ENCODE measurements around the gene SORT1. TPM values are rescaled to one million over a fixed set of nuclear protein-coding genes. Genes with fewer than 3 reads are reported as not detected.

SORT1 gene
- total RNA-seq, 2 experiments from 2014 or later = 21.8 to 45.5 TPM

GRCh38 chr1:109367626-109368025 lies 30.1 kb downstream of the SORT1 start:
- no TSS peak for BruUV-seq (replicated peaks)
- Histone ChIP-seq H3K36me3 (ENCODE audit: insufficient read depth, low read length) (peaks cover 50% of the 10 kb centered on the region), H3K4me3 (ENCODE audit: low read depth, low read length, poor library complexity, severe bottlenecking) (no peak overlapping the region), H3K9me3 (ENCODE audit: low read length) (no peaks in the 10 kb centered on the region), H3K27ac (ENCODE audit: low read depth, low read length, poor library complexity, severe bottlenecking) (no peak overlapping the region), H3K79me2 (ENCODE audit: insufficient read depth, low read depth, low read length) (peaks cover 7% of the 10 kb centered on the region; the same call in 1 of the 2 replicates), H3K4me2 (ENCODE audit: low read length) (no peak overlapping the region), H3K4me1 (ENCODE audit: insufficient read depth, low read length, poor library complexity, severe bottlenecking) (peaks cover 36% of the 10 kb centered on the region), H4K20me1 (ENCODE audit: insufficient read depth, low read length) (no peaks in the 10 kb centered on the region), H2AFZ (ENCODE audit: low read length) (no peak overlapping the region), H3K9me2 (ENCODE audit: insufficient read depth, low read length) (no peaks in the 10 kb centered on the region)
- DNase-seq (ENCODE audit: low spot score) = no peak
- intact Hi-C loops (cut with micrococcal nuclease; ENCODE audit: unreplicated experiment) = no loop called here
- TF ChIP-seq EZH2phosphoT487 (IDR thresholded peaks at IDR 0.05; ENCODE audit: borderline replicate concordance, low read depth, low read length) = no peak
- TF ChIP-seq, protein P1, sequence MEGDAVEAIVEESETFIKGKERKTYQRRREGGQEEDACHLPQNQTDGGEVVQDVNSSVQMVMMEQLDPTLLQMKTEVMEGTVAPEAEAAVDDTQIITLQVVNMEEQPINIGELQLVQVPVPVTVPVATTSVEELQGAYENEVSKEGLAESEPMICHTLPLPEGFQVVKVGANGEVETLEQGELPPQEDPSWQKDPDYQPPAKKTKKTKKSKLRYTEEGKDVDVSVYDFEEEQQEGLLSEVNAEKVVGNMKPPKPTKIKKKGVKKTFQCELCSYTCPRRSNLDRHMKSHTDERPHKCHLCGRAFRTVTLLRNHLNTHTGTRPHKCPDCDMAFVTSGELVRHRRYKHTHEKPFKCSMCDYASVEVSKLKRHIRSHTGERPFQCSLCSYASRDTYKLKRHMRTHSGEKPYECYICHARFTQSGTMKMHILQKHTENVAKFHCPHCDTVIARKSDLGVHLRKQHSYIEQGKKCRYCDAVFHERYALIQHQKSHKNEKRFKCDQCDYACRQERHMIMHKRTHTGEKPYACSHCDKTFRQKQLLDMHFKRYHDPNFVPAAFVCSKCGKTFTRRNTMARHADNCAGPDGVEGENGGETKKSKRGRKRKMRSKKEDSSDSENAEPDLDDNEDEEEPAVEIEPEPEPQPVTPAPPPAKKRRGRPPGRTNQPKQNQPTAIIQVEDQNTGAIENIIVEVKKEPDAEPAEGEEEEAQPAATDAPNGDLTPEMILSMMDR (conservative IDR thresholded peaks at IDR 0.05; ENCODE audit: low read length) = no peak
- POLR2A ChIA-PET = no interaction called here
- CTCF ChIA-PET (ENCODE audit: unreplicated experiment) = no interaction called here

DNA sequence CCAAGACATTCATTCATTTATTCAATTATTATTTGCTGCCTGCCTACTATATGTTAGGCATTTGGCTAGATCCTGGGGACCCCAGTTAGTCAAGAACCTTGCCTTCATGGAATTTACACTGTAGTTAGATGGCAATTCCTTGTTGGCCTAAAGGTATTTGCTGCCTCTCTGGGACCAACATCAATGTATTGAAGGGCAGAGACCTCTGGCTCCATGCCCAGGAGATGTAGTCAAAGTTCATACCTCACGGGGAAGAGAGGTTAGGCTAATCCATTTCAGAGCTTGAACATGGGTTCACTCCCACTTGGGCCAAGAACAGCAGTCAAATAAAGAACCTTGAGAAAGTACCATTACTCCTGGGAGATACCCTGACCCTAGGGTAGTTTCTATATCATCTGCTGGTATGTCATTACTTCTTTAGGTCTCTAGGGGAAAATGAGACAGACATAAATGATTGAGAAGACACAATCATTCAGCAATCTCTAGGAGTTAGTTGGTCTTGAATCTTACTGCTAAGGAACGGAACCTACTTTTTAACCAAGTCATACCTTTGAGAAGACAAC lies 32.0 kb downstream of the SORT1 start:
- CTCF ChIA-PET (ENCODE audit: unreplicated experiment) = no interaction called here
- Histone ChIP-seq H2AFZ (ENCODE audit: low read length) (no peak overlapping the region), H3K36me3 (ENCODE audit: insufficient read depth, low read length) (peaks cover 45% of the 10 kb centered on the region), H3K4me1 (ENCODE audit: insufficient read depth, low read length, poor library complexity, severe bottlenecking) (peaks cover 41% of the 10 kb centered on the region), H3K4me3 (ENCODE audit: low read depth, low read length, poor library complexity, severe bottlenecking) (no peak overlapping the region), H3K4me2 (ENCODE audit: low read length) (no peak overlapping the region), H3K9me2 (ENCODE audit: insufficient read depth, low read length) (no peaks in the 10 kb centered on the region), H4K20me1 (ENCODE audit: insufficient read depth, low read length) (no peaks in the 10 kb centered on the region), H3K79me2 (ENCODE audit: insufficient read depth, low read depth, low read length) (peaks cover 4% of the 10 kb centered on the region; the same call in 1 of the 2 replicates), H3K27ac (ENCODE audit: low read depth, low read length, poor library complexity, severe bottlenecking) (no peak overlapping the region), H3K9me3 (ENCODE audit: low read length) (no peaks in the 10 kb centered on the region)
- POLR2A ChIA-PET = interaction anchor here (0.6 kb wide), 1 partner anchor 202 kb away, joined by 3 read pairs; no protein-coding TSS in a partner anchor
- intact Hi-C loops (cut with micrococcal nuclease; ENCODE audit: unreplicated experiment) = no loop called here
- BruUV-seq (replicated peaks) = no TSS peak
- no peak for TF ChIP-seq EZH2phosphoT487 (IDR thresholded peaks at IDR 0.05; ENCODE audit: borderline replicate concordance, low read depth, low read length)
- TF ChIP-seq, protein P1 (conservative IDR thresholded peaks at IDR 0.05; ENCODE audit: low read length) = no peak
- no peak for DNase-seq (ENCODE audit: low spot score)

DNA sequence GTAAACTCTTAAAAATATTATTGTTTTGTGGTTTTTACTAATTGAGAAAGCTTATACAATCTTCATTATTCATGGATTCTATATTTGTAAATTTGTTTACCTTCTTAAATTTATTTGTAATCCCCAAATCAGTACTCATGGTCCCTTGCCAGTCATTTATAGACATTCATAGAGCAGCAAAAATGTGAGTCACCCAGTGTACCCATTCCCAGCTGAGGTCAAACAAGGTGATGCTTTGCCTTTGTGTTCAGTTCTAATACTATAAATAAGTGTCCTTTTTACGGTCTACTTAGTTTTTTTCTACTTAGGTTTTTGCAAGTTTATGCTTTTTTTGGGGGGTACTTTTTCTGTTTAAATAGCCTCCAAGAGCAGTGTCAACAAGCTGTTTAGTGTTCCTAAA lies 36.1 kb downstream of the SORT1 start:
- no peaks in the 10 kb centered on the region for H4K20me1 ChIP-seq (ENCODE audit: insufficient read depth, low read length)
- H2AFZ ChIP-seq (ENCODE audit: low read length) = no peak overlapping the region
- no peaks in the 10 kb centered on the region for H3K79me2 ChIP-seq (ENCODE audit: insufficient read depth, low read depth, low read length)
- DNase-seq (ENCODE audit: low spot score) = no peak
- intact Hi-C loops (cut with micrococcal nuclease; ENCODE audit: unreplicated experiment) = no loop called here
- H3K4me1 ChIP-seq (ENCODE audit: insufficient read depth, low read length, poor library complexity, severe bottlenecking) = peaks cover 37% of the 10 kb centered on the region
- no peaks in the 10 kb centered on the region for H3K9me3 ChIP-seq (ENCODE audit: low read length)
- H3K36me3 ChIP-seq (ENCODE audit: insufficient read depth, low read length) = peaks cover 25% of the 10 kb centered on the region
- no peak for TF ChIP-seq EZH2phosphoT487 (IDR thresholded peaks at IDR 0.05; ENCODE audit: borderline replicate concordance, low read depth, low read length)
- TF ChIP-seq, protein P1 (conservative IDR thresholded peaks at IDR 0.05; ENCODE audit: low read length) = no peak
- CTCF ChIA-PET (ENCODE audit: unreplicated experiment) = no interaction called here
- H3K27ac ChIP-seq (ENCODE audit: low read depth, low read length, poor library complexity, severe bottlenecking) = no peak overlapping the region
- no TSS peak for BruUV-seq (replicated peaks)
- no peaks in the 10 kb centered on the region for H3K9me2 ChIP-seq (ENCODE audit: insufficient read depth, low read length)
- H3K4me3 ChIP-seq (ENCODE audit: low read depth, low read length, poor library complexity, severe bottlenecking) = no peak overlapping the region
- 0 out of 2 replicates have a peak overlapping the region, but pooled peaks have one; percentile 37 for H3K4me2 ChIP-seq (ENCODE audit: low read length)
- POLR2A ChIA-PET = interaction anchor here (0.8 to 1.6 kb wide), 3 partner anchors 9 to 54 kb away, joined by 3 to 7 read pairs (median 3); no protein-coding TSS in a partner anchor
